GM18520 (cell line): ENCODE data around the gene ADARB2.

Experiments
- ATAC-seq: cut with Tn5 transposase; IDR thresholded peaks from one replicate; pipeline ENCODE4 v1.9.1; 2021; ENCODE audit not compliant: unreplicated experiment

The ADARB2 gene

DNA sequence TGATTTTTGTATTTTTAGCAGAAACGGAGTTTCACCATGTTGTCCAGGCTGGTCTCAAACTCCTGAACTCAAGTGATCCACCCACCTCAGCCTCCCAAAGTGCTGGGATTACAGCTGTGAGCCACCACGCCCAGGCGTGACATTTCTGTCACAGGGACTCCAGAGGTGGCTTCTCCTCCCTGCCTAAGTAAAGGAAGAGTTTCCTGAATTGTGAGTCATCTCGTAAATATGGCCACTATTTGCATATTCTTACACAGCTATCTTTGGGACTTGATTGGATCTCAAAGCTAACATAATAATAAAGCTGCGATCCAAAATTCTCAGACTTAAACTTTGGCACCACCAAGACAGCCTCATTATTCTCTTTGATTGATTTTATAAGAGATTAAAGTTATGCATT, 50.1 kb downstream of the ADARB2 start:
- ATAC-seq, result no peak

DNA sequence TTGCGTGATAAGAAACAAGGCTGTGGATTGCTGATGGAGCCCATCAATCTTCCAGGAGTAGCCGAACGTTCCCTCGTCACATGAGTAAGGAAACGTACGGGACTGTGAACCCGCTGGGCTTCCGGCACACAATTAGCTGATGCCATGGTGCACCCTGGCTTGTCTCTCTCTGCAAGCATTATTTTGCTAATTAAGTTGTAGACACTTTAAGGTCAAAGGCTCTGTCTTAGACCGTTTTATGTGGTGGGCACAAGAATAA, 50.9 kb downstream of the ADARB2 start:
- no peak for ATAC-seq

DNA sequence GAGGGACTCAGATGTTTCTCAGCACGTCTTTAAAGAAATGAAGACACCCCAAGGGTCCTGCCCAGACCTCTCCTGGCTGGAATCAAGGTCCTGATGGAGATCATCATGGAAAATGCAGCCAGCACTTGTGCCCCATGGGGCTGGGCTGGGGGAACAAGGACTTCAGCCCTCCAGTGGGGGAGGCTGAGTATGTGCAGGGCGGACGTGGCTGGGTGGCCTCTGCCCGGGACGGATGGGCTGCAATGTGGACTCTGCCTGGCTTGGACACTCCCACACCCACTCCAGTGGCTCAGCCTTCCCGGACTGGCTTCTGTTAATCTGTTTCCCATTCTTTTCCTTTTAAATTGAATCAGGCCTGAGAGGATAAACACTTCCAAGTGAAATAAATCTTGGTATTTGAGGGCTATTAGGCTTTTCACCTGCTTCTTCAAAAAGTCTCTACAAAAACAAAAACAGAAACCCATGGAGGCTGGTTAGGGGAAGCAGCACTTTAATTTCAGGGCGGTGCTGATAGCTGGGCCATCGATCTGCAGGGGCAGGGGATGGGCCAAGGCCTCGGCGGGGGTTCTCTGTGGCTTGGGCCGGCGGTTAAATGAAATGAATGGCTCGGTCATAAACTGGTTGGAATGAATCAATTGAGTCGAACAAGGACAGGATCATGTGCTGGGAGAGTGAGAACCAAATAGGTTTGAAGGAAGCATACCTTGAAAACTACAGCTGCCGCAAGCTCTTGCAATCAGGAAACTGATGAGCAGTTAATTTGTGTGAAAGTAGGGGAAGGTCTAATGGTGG, 51.4 kb downstream of the ADARB2 start:
- ATAC-seq, result no peak

DNA sequence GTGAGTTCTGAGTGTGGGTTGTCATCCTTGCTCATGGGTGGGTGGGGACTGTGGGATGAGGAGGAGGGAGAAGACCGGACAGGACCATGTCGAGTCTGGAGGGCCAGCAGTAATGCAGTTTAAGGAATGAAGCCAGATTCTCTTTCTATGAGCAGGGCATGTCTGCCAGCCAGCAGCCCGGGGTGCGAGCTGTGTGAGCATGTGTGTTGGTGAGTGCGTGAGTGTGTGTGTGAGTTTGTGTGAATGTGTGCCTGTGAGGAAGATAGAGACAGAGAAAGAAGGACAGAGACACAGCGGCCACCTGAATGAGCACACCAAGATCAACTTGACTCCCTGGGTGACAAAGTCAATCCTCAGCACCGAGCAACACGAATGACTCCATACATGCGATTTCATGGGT, 52.3 kb downstream of the ADARB2 start:
- no peak for ATAC-seq

DNA sequence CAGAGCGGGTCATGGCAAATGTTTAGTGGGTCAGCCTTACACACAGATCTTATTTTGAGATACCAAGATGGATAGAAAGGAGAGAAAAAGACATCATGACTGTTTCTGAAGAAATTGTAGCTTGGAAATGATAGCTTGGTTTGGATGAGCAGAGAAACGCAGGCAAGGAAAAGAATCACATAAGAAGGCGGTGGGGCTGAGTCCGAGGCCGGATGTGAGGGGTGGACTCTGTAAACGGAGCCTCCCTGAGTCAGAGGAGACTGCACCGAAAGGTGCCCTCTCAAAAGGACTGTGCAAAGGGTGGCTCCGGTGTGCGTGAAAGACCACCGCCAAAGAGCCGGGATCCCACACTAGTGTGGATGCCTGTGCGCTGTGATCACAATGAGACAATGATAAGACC, 53.7 kb downstream of the ADARB2 start:
- no peak for ATAC-seq

DNA sequence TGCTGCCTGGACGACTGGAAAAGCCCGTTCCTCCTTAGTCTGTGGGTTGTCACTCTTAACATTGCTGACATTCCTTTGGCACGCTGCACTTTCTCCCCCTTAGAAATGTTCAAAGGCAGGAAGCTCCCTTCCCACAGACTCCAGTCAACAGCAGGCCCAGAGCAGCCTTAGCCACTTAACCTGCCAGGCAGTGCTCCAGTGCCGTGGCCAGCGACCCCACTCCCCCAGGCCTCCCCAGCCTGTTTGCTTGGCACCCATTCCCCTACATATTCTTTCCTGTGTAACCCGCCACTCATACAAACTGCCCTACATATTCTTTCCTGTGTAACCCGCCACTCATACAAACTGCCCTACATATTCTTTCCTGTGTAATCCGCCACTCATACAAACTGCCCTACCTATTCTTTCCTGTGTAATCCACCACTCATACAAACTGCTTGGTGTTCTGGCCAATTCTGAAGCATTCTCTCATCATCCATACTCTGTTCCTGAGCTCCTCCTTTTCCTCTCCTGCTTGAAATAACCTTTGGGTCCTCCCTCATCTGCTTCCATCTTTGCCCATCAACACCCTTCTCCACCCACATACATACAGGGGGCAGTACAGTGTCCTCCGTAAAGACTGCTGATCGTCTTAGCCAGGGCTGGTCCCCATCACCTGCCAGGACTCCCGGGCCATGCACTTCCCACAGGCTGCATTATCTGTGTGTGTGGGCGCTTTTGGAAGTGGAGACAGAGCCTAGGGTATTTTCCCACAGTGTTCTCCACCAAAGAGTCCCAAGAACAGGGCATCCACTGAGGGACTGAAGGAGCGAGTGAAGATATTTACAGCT, 57.3 kb downstream of the ADARB2 start:
- no peak for ATAC-seq

DNA sequence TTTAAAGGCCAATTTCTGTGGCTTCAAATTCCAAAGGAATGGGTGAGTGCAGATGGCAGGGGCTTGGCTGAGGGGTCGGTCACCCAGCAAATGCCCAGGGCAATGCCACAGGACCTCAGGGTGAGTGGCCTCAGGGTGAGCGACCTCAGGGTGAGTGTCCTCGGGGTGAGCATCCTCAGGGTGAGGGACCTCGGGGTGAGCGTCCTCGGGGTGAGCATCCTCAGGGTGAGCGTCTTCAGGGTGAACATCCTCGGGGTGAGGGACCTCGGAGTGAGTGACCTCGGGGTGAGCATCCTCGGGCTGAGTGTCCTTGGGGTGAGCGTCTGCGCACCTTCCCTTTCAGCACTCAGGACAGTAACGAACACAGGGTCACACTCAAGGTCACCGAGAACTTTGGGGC, 59.2 kb downstream of the ADARB2 start:
- ATAC-seq, result no peak

DNA sequence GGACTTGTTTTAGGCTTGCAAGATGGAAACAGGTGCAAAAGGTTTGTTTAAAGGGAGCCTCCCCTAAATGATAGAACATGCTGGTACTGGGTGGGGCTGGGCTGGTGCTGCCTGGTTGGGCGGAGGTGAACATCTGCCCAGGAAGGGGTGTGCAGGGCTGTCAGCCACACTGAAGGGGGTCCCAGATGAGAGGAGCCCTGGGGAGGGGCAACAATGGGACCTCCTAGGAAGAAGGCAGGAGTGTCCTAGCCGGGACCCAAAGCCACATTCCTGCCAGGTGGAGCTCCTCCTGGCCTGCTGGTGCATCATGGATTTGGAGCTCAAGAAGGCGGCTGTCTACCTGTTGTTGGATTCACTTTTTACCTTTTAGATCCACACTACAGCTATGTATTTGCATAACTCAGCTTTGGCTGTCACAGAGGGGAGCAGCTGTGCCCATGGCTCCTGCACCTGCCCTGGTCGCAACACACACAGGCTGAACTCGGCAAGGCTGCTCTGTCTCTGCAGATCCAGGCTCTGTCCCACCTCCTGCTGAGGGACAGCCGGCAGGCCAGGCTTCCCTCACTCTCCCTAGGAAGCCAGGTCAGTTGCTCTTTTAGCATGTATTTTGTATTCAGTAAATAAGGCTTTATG, 59.9 kb downstream of the ADARB2 start:
- no peak for ATAC-seq

DNA sequence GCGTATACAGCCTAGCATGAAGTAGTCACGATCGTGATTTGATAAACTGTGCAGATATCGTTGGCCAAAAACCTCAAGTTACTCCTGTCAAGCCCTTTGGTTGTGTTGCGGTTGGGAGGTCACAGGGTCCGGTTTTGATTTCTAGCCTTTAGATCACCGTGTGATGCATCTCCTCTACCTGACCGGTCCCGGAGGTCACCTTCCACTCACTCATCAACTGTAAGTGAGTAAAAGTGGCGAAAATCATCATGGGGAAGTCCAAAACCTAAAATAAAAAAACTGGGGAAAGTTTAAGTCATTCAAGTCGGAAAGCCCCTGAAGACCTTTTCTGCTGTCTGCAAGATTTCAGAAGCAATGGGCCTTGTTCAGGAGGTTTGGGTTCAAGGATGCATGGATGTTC, 62.8 kb downstream of the ADARB2 start:
- ATAC-seq, result peak; percentile 56

DNA sequence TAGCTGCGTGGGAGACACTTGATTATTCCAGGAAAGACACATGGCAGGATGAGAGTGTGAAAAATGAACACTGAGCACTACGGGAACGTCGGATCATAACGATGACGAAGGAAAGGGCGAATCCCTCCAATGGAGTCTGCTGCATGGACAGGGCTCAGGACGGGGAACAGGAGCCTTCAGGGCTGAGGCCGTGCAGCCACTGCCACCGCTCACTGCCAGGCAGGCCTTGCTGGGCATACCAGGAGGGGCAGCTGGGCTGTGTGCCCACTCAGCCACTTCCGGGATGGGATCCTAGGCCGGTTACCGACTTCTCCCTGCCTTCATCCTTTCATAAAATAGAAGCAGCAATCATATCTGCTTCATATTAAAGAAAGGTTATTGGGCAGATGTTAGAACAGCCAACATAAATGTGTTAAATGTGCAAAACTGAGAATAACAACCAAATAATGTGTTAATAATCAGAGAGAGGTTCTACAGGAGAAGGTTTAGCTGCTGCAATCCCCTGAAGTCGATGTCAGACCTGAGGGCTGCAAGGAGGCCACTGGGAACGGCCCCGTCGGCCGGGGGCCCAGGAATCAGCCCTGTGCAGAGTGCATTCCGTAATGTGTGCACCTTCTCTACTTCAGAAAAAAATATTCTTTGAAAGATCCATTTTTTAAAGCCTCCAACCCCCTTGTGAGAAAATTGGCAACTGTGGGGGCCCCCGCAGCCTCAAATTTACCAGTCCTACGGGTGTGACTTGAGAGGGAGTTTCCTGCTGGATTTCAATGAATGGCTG, 63.6 kb downstream of the ADARB2 start:
- ATAC-seq, result no peak

DNA sequence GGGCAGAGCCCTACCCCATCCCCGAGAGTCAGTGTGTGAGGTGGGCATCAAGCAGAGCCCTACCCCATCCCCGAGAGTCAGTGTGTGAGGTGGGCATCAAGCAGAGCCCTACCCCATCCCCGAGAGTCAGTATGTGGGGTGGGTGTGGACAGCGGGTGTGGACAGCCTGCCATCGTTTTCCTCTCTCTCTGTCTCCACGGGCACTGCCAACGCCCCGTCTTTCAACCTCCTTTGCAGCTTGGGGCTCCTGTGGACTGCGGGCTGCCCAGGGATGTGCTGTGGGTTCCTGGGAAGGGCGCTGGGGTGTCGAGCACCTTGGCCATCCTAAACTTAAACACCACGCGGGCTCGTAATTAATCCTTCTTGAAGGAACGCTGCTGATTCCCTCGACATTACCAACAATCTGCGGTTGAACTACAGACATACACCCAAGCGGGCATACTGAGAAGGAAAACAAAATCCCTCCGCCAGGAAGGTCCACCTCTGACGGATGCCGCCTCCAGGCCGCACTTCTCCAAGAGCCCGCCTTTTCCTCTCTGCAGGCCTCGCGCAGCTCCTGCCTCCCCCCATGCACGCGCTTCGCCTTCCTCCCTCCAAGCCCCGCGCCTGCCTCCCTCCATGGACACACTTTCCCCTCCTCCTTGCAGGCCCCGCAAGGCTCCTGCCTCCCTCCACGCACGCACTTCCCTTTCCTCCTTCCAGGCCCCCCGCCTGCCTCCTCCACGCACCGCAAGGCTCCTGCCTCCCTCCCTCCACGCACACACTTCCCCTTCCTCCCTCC, 65.1 kb downstream of the ADARB2 start:
- ATAC-seq, result no peak

DNA sequence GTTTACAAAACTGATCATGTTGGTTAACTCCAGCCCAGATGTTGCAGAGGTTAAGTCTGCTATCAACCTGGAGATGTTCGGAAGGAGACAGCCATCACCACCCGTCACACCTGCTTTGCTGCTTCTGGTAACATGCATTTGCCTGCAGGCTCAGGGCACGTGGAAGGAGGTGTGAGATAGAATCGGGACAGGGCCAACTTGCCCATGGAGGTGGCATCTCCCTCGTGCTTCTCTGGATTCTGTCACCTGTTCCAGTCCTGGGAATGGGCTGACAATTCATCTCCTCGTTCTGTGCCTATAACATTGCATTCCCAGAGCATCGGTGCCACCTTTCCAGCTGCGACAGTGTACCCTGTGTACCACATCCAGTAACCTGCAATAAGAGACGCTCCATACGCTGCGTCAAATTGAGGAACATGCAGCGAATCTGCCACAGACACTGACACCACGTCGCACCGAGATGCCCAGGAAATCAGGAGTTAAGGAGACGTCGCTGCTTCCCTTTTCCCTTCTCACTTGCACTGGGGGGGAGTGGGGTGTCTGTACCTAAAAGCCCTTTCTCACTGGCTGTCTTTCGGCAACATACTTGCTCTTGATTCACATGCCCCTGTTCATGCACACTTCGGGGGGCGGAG, 65.8 kb downstream of the ADARB2 start:
- no peak for ATAC-seq

DNA sequence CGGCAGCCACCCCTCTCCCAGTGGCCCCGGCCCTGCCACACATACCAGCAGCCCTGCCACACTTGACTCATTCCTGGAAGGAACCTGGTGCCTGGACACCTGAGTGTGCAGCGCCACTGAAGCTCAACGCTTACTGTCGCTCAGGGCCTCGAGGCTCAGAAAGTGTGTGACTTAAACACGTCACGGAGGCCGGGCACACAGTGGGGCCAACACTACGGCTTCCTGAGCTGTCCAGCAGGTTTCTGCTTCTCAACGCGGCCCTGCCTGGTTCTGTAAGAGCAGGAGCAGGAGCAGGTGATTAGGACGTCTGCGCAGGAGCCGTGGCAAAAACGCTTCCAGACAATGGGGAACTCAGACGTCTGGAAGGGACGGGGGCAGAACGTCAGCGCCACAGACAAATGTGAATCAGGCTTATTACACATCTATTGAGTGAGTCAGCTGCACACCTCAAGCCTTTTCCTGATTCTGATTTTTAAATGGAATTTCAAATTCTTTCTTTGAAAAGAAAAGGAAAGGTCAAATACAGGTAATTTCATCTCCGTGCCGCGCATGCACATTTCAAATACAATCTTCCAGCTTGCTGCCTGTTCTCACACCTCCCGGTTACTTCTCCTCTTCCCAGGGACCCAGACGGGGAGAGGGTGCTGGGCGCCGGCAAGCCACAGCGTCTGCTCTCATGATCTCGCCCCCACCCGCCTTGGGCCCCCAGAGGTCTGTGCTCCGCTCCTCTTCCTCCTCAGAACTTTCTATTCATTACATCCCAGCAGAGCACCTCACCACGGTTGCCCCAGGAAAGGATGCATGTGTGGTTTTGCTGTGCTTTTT, 66.6 kb downstream of the ADARB2 start:
- no peak for ATAC-seq

DNA sequence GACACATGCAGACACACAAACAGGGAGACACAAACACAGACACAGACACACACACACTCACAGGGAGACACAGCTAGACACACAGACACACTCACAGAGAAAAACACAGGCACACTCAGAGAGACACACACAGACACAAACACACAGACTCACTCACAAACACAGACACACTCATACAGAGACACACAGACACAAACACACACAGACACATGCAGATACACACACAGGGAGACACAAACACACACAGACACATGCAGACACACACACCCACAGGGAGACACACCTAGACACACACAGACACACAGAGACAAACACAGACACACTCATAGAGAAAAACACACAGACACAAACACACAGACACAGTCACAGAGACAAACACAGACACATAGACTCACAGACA, 67.9 kb downstream of the ADARB2 start:
- no peak for ATAC-seq

DNA sequence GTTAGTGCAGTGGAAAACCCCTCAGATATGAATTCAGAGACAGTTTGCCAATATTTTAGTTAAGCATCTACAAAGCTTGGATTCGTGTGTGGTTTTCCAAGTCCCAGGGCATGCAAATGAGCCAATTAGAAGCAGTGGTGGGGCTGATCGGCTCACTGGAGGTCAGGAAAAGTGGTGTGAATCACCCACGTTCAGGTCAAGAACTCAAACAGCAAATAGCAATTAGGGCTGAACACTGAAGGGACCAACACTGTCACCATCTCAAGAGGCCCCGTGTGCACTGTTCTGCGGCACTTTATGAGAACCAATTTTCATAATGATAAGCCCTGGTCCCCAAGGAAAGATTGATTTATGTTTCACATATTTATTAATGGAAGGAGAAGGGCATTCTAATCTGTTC, 68.9 kb downstream of the ADARB2 start:
- no peak for ATAC-seq

DNA sequence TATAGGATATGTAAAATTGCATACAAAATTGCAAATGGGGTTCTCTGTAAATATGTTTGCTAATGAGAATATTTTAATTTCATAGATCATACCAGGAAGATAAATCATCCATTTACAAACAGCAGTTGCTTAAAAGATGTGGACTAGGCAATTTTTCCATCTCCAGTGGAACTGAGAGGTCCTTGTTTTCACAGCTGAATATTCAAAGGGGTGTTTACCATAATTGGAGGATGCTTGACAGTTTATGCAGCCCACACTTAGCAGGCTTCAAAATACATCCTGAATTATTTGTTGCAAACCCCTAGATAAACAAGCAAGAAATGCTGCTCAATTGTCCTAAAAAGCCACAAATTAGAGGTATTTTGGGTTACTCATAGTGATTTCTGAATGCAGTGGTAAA, 69.9 kb downstream of the ADARB2 start:
- no peak for ATAC-seq

DNA sequence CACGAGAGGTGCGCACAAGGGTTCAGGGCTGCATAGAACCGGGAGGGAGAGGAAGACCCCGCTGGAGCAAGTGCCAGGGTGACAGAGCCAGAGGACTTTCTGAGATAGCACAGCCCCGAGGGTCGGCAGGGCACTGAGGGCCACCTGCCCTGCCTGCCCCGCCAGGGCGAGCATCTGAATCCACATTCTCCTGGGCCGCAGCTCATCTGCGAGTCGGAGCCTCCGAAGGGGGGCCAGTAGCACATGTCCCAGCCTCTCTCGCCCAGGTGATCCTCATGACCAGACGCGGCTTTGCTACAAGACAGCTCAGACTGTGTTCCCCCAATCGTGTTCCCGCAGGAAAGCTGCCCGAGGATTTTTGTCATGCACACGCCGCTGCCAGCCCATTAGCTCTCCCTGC, 71.2 kb downstream of the ADARB2 start:
- no peak for ATAC-seq

DNA sequence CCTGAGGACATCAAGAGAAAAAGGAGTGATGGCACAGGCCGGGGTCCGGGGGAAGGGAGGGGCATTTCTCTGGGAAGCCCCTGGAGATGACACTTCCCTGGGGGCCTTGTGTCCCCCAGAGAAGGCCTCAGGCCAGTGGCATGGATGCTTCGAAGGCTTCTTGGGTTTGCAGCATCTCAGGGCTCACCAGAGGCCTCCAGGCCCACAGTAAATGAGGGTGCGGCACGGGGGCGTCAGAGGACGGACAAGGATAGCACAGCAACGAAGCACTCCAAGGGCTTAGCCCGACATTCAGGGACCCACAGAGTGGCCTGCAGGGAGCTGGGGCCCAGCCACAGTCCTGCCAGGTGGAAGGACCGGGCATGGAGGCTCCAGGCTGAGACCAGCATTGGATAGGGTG, 71.6 kb downstream of the ADARB2 start:
- no peak for ATAC-seq

DNA sequence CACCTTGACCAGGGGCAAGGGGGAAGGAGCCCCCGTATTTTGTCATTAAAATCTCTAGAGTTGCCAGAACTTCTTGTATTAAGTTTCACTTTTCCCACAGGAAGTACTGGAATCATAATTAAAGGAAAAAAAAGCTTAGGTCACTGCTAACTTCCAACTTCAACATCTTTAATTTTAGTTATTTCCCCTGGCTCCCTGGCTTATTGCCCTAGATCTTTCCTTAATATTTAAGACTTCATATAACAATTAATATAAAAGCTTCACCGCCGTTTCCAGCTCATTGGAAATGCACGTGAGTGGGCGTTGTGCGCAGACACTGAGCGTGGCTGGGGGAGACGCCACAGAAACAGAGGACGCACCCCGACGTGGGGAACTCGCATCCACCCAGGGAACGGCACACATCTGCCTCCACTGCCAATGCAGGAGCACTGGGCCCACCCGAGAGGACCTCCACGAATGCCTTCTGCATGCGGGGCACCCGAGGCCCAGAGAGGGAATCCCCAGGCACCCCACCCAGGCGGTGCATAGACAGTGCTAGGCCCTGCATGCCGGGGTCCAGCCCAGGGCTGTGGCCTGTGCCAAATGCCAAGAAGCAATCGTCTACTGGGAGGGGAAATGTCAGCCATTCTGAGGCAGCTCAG, 72.2 kb downstream of the ADARB2 start:
- ATAC-seq, result no peak
